HG03469 (cell line): Measurements from ENCODE around the gene LINGO3.
"Not testable (repeated sequence)": the region's sequence is repeated elsewhere in the genome, so short reads cannot be mapped to it uniquely, and the experiment has no call there.

ENCODE experiments used
- ATAC-seq: cut with Tn5 transposase; IDR thresholded peaks from one replicate; pipeline ENCODE4 v1.9.1; 2021; ENCODE audit warnings: mild to moderate bottlenecking, moderate library complexity, moderate number of reproducible peaks; ENCODE audit not compliant: unreplicated experiment

Gene LINGO3

GRCh38 chr19:2283835-2284507 lies 24.0 kb downstream of the LINGO3 start:
- no peak for ATAC-seq

GRCh38 chr19:2282862-2283237 lies 25.1 kb downstream of the LINGO3 start:
- no peak for ATAC-seq

- ATAC-seq: no peak
Observed at GRCh38 chr19:2282062-2282861, 25.7 kb downstream of the LINGO3 start, which contains the start of gene PEAK3. TSS of gene PEAK3 (minus strand) at chr19:2282175. CDS start at chr19:2280931, 1,244 bp downstream.

GRCh38 chr19:2281265-2282061 lies 26.5 kb downstream of the LINGO3 start:
- ATAC-seq: not testable (repeated sequence)

GRCh38 chr19:2280633-2281264 lies 27.2 kb downstream of the LINGO3 start:
- ATAC-seq: no peak

- ATAC-seq: no peak
Observed at GRCh38 chr19:2278459-2279158, 29.3 kb downstream of the LINGO3 start.

- no peak for ATAC-seq
Observed at GRCh38 chr19:2277138-2277537, 30.8 kb downstream of the LINGO3 start.

GRCh38 chr19:2276429-2276986 lies 31.4 kb downstream of the LINGO3 start:
- ATAC-seq: no peak

- no peak for ATAC-seq
Observed at GRCh38 chr19:2275588-2276428, 32.1 kb downstream of the LINGO3 start.

GRCh38 chr19:2274931-2275535 lies 32.9 kb downstream of the LINGO3 start:
- no peak for ATAC-seq

- no peak for ATAC-seq
Observed at GRCh38 chr19:2274185-2274711, 33.7 kb downstream of the LINGO3 start.

GRCh38 chr19:2273356-2274184 lies 34.4 kb downstream of the LINGO3 start:
- no peak for ATAC-seq

- no peak for ATAC-seq
Observed at GRCh38 chr19:2271234-2272103, 36.5 kb downstream of the LINGO3 start.

- ATAC-seq: no peak
Observed at GRCh38 chr19:2270423-2271233, 37.3 kb downstream of the LINGO3 start.

- no peak for ATAC-seq
Observed at GRCh38 chr19:2270157-2270422, 37.9 kb downstream of the LINGO3 start.
